ENCODE results near the gene FOXK1.

FOXK1 gene

DNA sequence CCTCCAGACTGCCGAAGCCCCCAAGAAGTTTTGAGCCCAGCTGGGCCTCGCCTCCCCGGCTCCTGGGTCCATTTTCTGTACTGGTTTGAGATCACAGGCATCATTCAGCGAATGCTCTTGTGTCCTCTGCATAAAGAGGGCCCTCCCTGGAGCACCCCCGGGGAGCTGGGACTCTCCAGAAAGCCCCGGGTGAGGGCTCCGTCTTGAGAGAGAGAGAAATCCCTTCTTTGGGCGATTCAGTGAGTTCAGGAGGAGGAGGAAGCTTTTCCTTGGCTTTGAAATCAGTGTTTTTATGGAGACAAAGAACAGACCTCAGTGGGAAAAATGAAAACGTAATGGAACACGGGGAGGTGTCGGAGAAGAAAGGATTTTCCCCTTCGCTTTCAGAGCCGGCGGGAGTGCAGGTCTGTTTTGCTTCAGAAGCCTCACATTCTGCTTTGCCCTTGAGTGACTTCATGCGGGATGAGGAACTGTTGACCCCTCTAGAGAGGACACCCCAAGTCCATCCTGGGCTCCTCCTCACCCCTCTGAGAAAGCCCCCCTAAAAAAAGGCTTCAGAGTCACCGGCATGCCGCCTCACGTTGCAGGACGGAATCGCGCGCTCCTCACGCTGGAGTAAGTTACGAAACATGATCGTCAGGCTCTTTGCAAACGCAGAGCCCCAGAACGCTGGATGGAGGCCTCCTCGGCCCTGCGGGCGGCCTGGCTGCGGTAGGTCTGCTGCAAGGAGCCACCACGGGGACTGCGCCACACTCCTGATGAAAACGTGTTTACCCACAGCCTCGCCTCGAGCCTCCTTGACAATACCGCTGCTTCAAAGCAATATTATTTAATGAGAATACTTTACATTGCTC lies 84.8 kb downstream of the FOXK1 start:
- Histone ChIP-seq H3K79me1 (ENCODE audit: low read length) (no peaks in the 10 kb centered on the region), H2AK5ac (ENCODE audit: low read length) (no peak overlapping the region), H3K27me3 (ENCODE audit: insufficient read depth, low read length, poor library complexity) (no peaks in the 10 kb centered on the region), H3K4me2 (ENCODE audit: low read length) (no peak overlapping the region), H3K4me1 (ENCODE audit: control insufficient read depth, low read depth, low read length) (no peaks in the 10 kb centered on the region), H2BK5ac (ENCODE audit: low read length) (no peak overlapping the region), H3K18ac (ENCODE audit: low read length) (no peak overlapping the region), H3K27ac (ENCODE audit: low read depth, low read length) (no peak overlapping the region), H2BK15ac (replicated peaks; ENCODE audit: low read depth) (no peak overlapping the region), H3K4ac (ENCODE audit: low read depth, low read length) (no peak overlapping the region), H3K9ac (ENCODE audit: low read length) (no peak overlapping the region), H3K56ac (ENCODE audit: low read length) (no peak overlapping the region), H4K5ac (ENCODE audit: low read length) (no peak overlapping the region), H3K36me3 (ENCODE audit: control insufficient read depth, insufficient read depth, low read length) (no peaks in the 10 kb centered on the region), H2BK120ac (ENCODE audit: low read depth, low read length) (no peak overlapping the region), H3K4me3 (ENCODE audit: low read length) (no peak overlapping the region), H4K8ac (ENCODE audit: low read depth, low read length) (no peak overlapping the region), H3K79me2 (ENCODE audit: control insufficient read depth, insufficient read depth, low read length) (no peaks in the 10 kb centered on the region), H3K23ac (ENCODE audit: low read length) (no peak overlapping the region)
- DNase-seq = no peak
- no CpG with 5 or more reads among the region's 37 CpGs for WGBS (ENCODE audit: extremely low coverage, insufficient coverage, low lambda C conversion rate)

DNA sequence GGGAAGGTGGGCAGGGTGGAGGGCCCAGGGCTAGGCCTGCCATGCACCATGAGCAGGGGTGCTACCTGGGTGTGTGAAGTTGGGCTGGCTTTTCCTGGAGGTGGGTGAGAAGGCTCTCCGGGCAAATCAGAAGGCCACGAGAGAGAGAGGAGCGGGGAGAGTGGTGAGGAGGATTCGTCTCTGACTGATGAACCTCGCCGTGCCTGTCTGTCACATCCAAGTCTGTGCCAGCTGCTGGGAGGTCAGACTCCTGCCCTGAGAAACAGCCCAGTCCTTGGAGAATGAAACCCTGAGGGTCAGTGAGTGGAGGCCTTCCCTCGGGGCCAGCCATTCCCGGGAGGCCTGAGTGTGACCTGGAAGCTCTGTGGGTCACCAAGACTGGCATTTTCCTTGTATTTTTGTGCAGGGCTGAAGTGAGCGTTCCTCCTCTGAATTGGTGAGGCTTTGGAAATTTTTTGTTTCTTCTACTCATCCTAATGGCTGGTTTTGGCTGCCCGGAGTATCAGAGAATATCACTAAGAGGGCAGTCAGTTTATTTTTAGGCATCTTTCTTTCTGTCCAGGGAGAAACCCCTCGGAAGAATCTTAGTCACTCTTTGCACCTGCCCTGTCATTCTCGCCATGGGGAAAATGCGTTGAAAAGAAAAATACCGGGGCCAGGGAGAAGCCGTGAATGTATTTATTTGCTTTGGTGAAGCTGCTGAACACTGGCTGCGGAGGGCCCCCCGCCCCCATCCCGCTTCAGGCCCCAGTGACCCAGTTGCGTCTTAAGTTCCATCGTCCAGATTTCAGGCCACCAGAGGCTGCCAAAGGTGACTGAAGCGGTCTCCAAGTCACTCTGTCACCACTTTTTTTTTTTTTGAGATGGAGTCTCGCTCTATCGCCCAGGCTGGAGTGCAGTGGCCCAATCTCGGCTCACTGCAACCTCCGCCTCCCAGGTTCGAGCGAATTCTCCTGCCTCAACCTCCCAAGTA lies 86.8 kb downstream of the FOXK1 start:
- Histone ChIP-seq H3K56ac (ENCODE audit: low read length) (no peak overlapping the region), H3K23ac (ENCODE audit: low read length) (no peak overlapping the region), H2BK5ac (ENCODE audit: low read length) (no peak overlapping the region), H3K4ac (ENCODE audit: low read depth, low read length) (no peak overlapping the region), H3K27me3 (ENCODE audit: insufficient read depth, low read length, poor library complexity) (no peaks in the 10 kb centered on the region), H4K5ac (ENCODE audit: low read length) (no peak overlapping the region), H3K4me2 (ENCODE audit: low read length) (no peak overlapping the region), H3K18ac (ENCODE audit: low read length) (no peak overlapping the region), H2AK5ac (ENCODE audit: low read length) (no peak overlapping the region), H3K36me3 (ENCODE audit: control insufficient read depth, insufficient read depth, low read length) (no peaks in the 10 kb centered on the region), H2BK15ac (replicated peaks; ENCODE audit: low read depth) (no peak overlapping the region), H3K27ac (ENCODE audit: low read depth, low read length) (no peak overlapping the region), H2BK120ac (ENCODE audit: low read depth, low read length) (no peak overlapping the region), H3K4me1 (ENCODE audit: control insufficient read depth, low read depth, low read length) (no peaks in the 10 kb centered on the region), H3K9ac (ENCODE audit: low read length) (no peak overlapping the region), H4K8ac (ENCODE audit: low read depth, low read length) (no peak overlapping the region), H3K79me2 (ENCODE audit: control insufficient read depth, insufficient read depth, low read length) (no peaks in the 10 kb centered on the region), H3K79me1 (ENCODE audit: low read length) (no peaks in the 10 kb centered on the region), H3K4me3 (ENCODE audit: low read length) (no peak overlapping the region)
- DNase-seq = no peak
- WGBS (ENCODE audit: extremely low coverage, insufficient coverage, low lambda C conversion rate) = no CpG with 5 or more reads among the region's 27 CpGs

DNA sequence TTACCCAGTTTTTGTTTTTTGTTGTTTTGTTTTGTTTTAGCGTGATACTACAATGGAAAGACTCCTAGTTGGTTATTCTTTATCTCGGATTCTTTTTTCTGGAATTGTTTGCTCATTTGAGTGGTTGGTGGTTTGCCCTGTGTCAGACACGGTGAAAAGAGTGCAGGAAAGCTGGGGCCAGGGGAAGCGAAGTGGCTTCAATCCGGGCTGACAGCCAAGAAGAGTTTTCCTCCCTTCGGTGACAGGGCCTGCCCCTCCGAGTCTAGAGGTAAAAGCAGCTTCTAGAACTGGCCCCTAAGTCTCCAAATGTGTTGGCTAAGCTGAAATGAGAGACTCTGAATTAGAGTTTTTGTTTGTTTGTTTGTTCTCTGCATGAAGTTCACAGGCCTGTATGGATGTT lies 87.7 kb downstream of the FOXK1 start:
- H3K79me2 ChIP-seq (ENCODE audit: control insufficient read depth, insufficient read depth, low read length) = no peaks in the 10 kb centered on the region
- DNase-seq = no peak
- H4K8ac ChIP-seq (ENCODE audit: low read depth, low read length) = no peak overlapping the region
- no peak overlapping the region for H3K23ac ChIP-seq (ENCODE audit: low read length)
- no peak overlapping the region for H2BK5ac ChIP-seq (ENCODE audit: low read length)
- H4K5ac ChIP-seq (ENCODE audit: low read length) = no peak overlapping the region
- H2BK15ac ChIP-seq (replicated peaks; ENCODE audit: low read depth) = no peak overlapping the region
- no peaks in the 10 kb centered on the region for H3K4me1 ChIP-seq (ENCODE audit: control insufficient read depth, low read depth, low read length)
- no peak overlapping the region for H2BK120ac ChIP-seq (ENCODE audit: low read depth, low read length)
- H3K27me3 ChIP-seq (ENCODE audit: insufficient read depth, low read length, poor library complexity) = no peaks in the 10 kb centered on the region
- H3K4me2 ChIP-seq (ENCODE audit: low read length) = no peak overlapping the region
- no peak overlapping the region for H3K27ac ChIP-seq (ENCODE audit: low read depth, low read length)
- WGBS (ENCODE audit: extremely low coverage, insufficient coverage, low lambda C conversion rate) = no CpG with 5 or more reads among the region's 7 CpGs
- H3K79me1 ChIP-seq (ENCODE audit: low read length) = no peaks in the 10 kb centered on the region
- no peaks in the 10 kb centered on the region for H3K36me3 ChIP-seq (ENCODE audit: control insufficient read depth, insufficient read depth, low read length)
- H3K9ac ChIP-seq (ENCODE audit: low read length) = no peak overlapping the region
- H3K18ac ChIP-seq (ENCODE audit: low read length) = no peak overlapping the region
- no peak overlapping the region for H3K4me3 ChIP-seq (ENCODE audit: low read length)
- H3K4ac ChIP-seq (ENCODE audit: low read depth, low read length) = no peak overlapping the region
- H3K56ac ChIP-seq (ENCODE audit: low read length) = no peak overlapping the region
- no peak overlapping the region for H2AK5ac ChIP-seq (ENCODE audit: low read length)

DNA sequence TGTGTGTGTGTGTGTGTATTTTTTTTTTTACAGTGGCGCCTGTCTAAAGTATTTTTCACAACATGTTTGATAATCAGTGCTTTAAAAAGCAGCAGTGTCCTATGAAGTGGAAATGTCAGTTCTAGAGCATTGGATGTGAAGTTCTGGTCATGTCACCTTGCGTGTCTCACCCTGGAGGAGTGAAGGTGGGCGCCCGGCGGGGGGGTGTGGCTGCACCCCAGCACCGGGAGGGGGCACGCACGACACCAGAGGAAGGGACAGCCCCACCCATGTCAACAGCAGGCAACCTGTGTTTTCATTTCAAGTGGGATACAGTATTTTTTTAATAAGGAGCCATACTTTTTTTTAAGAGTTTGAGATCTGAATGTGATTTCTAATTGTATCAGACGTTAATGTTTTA lies 88.8 kb downstream of the FOXK1 start:
- no peak overlapping the region for H2BK120ac ChIP-seq (ENCODE audit: low read depth, low read length)
- H3K36me3 ChIP-seq (ENCODE audit: control insufficient read depth, insufficient read depth, low read length) = no peaks in the 10 kb centered on the region
- H3K4me3 ChIP-seq (ENCODE audit: low read length) = no peak overlapping the region
- H3K4ac ChIP-seq (ENCODE audit: low read depth, low read length) = no peak overlapping the region
- H4K8ac ChIP-seq (ENCODE audit: low read depth, low read length) = no peak overlapping the region
- H3K9ac ChIP-seq (ENCODE audit: low read length) = no peak overlapping the region
- H3K79me1 ChIP-seq (ENCODE audit: low read length) = peaks cover 2% of the 10 kb centered on the region
- H4K5ac ChIP-seq (ENCODE audit: low read length) = no peak overlapping the region
- peaks cover 3% of the 10 kb centered on the region for H3K79me2 ChIP-seq (ENCODE audit: control insufficient read depth, insufficient read depth, low read length)
- WGBS (ENCODE audit: extremely low coverage, insufficient coverage, low lambda C conversion rate) = no CpG with 5 or more reads among the region's 9 CpGs
- H2BK5ac ChIP-seq (ENCODE audit: low read length) = no peak overlapping the region
- H2AK5ac ChIP-seq (ENCODE audit: low read length) = no peak overlapping the region
- H3K23ac ChIP-seq (ENCODE audit: low read length) = no peak overlapping the region
- no peak for DNase-seq
- no peak overlapping the region for H3K56ac ChIP-seq (ENCODE audit: low read length)
- H3K27me3 ChIP-seq (ENCODE audit: insufficient read depth, low read length, poor library complexity) = no peaks in the 10 kb centered on the region
- no peak overlapping the region for H2BK15ac ChIP-seq (replicated peaks; ENCODE audit: low read depth)
- no peak overlapping the region for H3K4me2 ChIP-seq (ENCODE audit: low read length)
- no peaks in the 10 kb centered on the region for H3K4me1 ChIP-seq (ENCODE audit: control insufficient read depth, low read depth, low read length)
- no peak overlapping the region for H3K27ac ChIP-seq (ENCODE audit: low read depth, low read length)
- no peak overlapping the region for H3K18ac ChIP-seq (ENCODE audit: low read length)

DNA sequence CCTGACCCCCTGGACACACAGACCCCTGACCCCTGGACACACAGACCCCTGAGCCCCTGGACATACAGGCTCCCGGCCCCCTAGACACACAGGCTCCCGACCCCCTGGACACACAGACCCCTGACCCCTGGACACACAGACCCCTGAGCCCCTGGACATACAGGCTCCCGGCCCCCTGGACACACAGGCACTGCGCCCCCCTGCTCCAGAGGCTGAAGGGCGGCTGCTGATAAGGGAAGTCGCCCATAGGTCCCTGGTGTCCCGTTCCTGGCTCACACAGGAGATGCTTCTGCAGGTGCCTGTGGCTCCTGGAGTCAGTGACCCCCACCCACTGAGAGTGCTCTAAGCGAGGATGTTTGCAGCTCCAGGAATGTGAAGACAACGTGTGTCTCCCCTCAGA lies 89.6 kb downstream of the FOXK1 start:
- no CpG with 5 or more reads among the region's 9 CpGs for WGBS (ENCODE audit: extremely low coverage, insufficient coverage, low lambda C conversion rate)
- no peaks in the 10 kb centered on the region for H3K4me1 ChIP-seq (ENCODE audit: control insufficient read depth, low read depth, low read length)
- no peak for DNase-seq
- H3K36me3 ChIP-seq (ENCODE audit: control insufficient read depth, insufficient read depth, low read length) = no peaks in the 10 kb centered on the region
- no peak overlapping the region for H3K4me2 ChIP-seq (ENCODE audit: low read length)
- H2AK5ac ChIP-seq (ENCODE audit: low read length) = no peak overlapping the region
- H3K79me2 ChIP-seq (ENCODE audit: control insufficient read depth, insufficient read depth, low read length) = peaks cover 8% of the 10 kb centered on the region
- no peak overlapping the region for H4K5ac ChIP-seq (ENCODE audit: low read length)
- no peak overlapping the region for H2BK120ac ChIP-seq (ENCODE audit: low read depth, low read length)
- no peak overlapping the region for H2BK5ac ChIP-seq (ENCODE audit: low read length)
- no peak overlapping the region for H3K56ac ChIP-seq (ENCODE audit: low read length)
- H3K4ac ChIP-seq (ENCODE audit: low read depth, low read length) = no peak overlapping the region
- H2BK15ac ChIP-seq (replicated peaks; ENCODE audit: low read depth) = no peak overlapping the region
- H3K23ac ChIP-seq (ENCODE audit: low read length) = no peak overlapping the region
- peaks cover 5% of the 10 kb centered on the region for H3K79me1 ChIP-seq (ENCODE audit: low read length)
- H4K8ac ChIP-seq (ENCODE audit: low read depth, low read length) = no peak overlapping the region
- no peak overlapping the region for H3K9ac ChIP-seq (ENCODE audit: low read length)
- H3K27me3 ChIP-seq (ENCODE audit: insufficient read depth, low read length, poor library complexity) = no peaks in the 10 kb centered on the region
- H3K27ac ChIP-seq (ENCODE audit: low read depth, low read length) = no peak overlapping the region
- H3K18ac ChIP-seq (ENCODE audit: low read length) = no peak overlapping the region
- no peak overlapping the region for H3K4me3 ChIP-seq (ENCODE audit: low read length)

Data from mesendoderm (in vitro differentiated cells).